GM12891 (cell line): ENCODE data around the gene ELMO1.

Source experiments
- PAX5 ChIP-seq: IDR thresholded peaks from 2 replicates; pipeline ENCODE4 v1.6.1; 2011; ENCODE audit warnings: low read length, moderate library complexity, mild to moderate bottlenecking; ENCODE audit not compliant: insufficient read depth, severe bottlenecking
- POLR2A ChIP-seq: IDR thresholded peaks from 2 replicates; pipeline ENCODE4 v1.6.1; 2011; ENCODE audit warnings: low read depth, low read length, control low read depth
- POLR2AphosphoS5 ChIP-seq: IDR thresholded peaks from 2 replicates; pipeline ENCODE4 v1.6.1; 2011; ENCODE audit warnings: low read depth, low read length, control low read depth
- TAF1 ChIP-seq: IDR thresholded peaks from 2 replicates; pipeline ENCODE4 v1.6.1; 2011; ENCODE audit warnings: low read depth, low read length, control low read depth

GRCh38 chr7:36978461-36978860, 470.2 kb downstream of the ELMO1 start:
- TF ChIP-seq TAF1: no peak
- TF ChIP-seq POLR2A: no peak
- TF ChIP-seq POLR2AphosphoS5: no peak
- no peak for TF ChIP-seq PAX5
